ENCODE results near the gene BORCS5.
A peak's percentile ranks its signal among the peaks of the same experiment; 100 is the strongest.
"Not testable (repeated sequence)": the region's sequence is repeated elsewhere in the genome, so short reads cannot be mapped to it uniquely, and the experiment has no call there.

BORCS5 gene

GRCh38 chr12:12356896-12357718 lies at the start of gene BORCS5:
Gene BORCS5 (plus strand): TSS chr12:12357078. CDS start chr12:12357452, 374 bp downstream.
- DNase-seq = peak; percentile 63

- not testable (repeated sequence) for DNase-seq
These were observed 46.2 kb upstream of the BORCS5 start for GRCh38 chr12:12310695-12311094.

- DNase-seq = no peak
These were observed 41.0 kb upstream of the BORCS5 start for GRCh38 chr12:12315838-12316237.

GRCh38 chr12:12319451-12320183 lies 37.3 kb upstream of the BORCS5 start:
- DNase-seq = no peak

GRCh38 chr12:12323118-12323517 lies 33.8 kb upstream of the BORCS5 start:
- no peak for DNase-seq

DNA sequence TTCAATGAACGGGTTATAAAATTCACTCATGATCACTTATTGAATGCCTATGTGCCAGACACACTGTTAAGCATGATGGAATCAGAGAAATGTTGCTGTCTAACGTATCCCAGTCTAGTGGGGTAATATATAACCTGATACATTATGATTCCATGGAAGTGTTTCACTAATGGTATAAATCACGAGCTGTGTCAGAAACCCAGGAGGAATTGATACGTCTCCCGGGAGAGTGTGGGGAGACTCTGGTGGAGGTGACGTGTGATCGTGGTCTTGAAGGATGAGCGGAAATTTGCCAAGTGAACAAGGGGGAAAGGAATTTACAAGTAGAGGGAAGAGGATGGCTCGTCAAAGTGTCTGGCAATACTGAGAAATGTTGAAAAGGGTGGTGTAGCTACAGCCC lies 33.3 kb upstream of the BORCS5 start:
- no peak for DNase-seq

DNA sequence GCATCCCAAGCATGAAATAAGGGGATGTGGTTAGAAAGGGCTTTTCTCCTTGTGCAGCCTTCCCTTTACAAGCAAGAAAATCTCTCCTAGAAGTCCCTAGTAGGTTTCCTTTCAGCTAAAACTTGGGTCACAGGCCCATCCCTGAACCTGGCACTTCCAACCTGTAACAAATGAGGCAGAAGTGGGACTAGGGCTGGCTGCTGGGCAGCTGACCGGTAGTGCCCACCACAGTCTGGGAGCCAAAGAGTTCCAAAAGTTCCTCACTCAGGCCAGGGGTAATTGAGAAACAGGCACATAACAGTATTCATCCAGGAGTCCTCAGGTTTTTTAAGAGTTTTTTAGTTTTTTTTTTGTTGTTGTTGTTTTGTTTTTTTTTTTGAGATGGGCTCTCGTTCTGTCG lies 30.6 kb upstream of the BORCS5 start:
- no peak for DNase-seq

GRCh38 chr12:12327802-12328201 lies 29.1 kb upstream of the BORCS5 start:
- no peak for DNase-seq

DNA sequence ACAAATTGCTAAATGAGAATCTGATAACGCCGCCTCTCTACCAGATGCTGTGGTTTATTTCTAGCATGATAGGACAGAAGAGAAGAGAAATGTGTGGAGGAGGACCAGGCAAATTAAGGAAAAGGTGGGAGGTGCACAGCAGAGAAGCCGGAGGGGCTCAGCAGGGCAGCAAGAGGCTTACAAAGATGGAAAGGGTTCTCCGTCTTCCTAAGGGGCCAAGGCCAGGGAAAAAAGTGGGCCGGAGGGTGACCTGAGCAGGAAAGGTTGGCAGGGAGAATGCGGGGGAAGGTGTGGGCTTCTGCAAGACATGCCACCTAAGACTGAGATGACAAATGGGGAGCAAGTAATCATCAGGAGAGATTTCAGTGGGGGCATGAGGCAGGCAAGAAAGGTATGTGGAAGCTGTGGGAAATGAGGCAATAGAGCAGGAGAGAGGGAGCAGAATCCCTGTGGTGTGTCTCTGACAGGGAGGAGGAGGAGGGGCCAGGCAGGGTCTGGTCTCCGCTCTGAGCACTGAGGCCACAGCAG lies 25.6 kb upstream of the BORCS5 start:
- no peak for DNase-seq

DNA sequence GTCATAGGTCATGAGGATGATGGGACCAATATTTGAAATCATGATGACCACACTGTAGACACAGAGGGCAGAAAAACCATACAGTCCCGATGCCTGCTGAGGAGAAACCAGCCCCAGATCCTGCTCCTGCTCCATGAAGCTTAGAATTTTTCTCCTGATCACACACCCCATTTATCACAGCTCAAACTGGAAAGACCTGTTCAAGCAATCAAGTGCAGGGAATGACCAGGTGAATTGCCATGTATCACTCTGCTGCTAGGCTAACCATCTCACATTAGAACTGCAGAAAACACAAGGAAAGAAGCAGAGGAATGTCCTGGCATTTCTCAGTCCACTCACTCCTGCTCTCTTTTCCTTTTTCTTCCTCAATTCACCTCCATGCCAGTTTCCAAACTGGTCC lies 25.0 kb upstream of the BORCS5 start:
- no peak for DNase-seq

- peak; percentile 96 for DNase-seq
These were observed 23.2 kb upstream of the BORCS5 start for GRCh38 chr12:12333407-12334366.

DNA sequence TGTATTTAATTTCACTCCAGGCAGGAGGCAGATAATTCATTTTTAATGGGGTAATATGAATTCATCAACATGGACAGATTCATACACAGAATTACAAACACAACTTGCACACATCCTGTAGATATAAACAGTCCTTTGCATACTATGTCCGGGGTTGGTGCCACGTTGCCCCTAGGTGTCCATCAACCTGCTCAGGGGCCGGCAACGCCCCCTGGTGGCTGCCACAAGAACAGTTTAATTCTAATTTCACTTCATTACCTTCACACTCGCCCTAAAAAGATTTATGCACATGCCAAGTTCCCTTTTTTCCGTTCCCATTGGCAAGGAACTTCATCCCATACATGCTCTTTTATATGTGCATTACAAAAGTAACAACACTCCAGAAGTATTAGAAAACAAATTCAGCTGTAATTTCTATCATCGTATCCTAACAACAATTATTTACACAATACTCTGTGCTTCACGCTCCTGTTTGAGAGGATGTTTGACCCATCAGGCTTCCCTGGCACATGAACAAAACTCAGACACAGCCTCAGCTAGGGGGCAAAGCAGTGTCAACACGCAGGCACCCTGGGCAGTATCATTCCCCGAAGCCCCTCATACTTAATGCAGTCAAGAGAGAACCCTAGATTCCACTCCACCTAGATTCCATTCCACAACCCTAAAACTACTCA lies 22.4 kb upstream of the BORCS5 start:
- peak; percentile 10 for DNase-seq

DNA sequence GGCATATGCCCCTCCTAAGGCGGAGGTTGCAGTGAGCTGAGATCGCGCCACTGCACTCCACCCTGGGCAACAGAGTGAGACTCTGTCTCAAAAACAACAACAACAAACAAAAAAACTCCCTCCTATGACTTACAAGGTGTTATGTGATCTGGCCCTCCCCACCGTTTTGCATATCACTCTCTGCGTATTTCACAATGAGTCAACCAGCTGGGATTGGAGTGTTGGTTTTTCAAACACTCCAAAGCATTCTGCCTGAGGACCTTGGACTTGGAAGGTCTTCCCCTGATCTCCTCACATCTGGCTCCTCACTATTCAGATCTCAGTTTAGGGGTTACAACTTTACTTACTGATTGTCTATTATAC lies 20.8 kb upstream of the BORCS5 start:
- DNase-seq = no peak

GRCh38 chr12:12336511-12336910 lies 20.4 kb upstream of the BORCS5 start:
- DNase-seq = no peak

- DNase-seq = no peak
These were observed 18.2 kb upstream of the BORCS5 start for GRCh38 chr12:12338527-12339168.

DNA sequence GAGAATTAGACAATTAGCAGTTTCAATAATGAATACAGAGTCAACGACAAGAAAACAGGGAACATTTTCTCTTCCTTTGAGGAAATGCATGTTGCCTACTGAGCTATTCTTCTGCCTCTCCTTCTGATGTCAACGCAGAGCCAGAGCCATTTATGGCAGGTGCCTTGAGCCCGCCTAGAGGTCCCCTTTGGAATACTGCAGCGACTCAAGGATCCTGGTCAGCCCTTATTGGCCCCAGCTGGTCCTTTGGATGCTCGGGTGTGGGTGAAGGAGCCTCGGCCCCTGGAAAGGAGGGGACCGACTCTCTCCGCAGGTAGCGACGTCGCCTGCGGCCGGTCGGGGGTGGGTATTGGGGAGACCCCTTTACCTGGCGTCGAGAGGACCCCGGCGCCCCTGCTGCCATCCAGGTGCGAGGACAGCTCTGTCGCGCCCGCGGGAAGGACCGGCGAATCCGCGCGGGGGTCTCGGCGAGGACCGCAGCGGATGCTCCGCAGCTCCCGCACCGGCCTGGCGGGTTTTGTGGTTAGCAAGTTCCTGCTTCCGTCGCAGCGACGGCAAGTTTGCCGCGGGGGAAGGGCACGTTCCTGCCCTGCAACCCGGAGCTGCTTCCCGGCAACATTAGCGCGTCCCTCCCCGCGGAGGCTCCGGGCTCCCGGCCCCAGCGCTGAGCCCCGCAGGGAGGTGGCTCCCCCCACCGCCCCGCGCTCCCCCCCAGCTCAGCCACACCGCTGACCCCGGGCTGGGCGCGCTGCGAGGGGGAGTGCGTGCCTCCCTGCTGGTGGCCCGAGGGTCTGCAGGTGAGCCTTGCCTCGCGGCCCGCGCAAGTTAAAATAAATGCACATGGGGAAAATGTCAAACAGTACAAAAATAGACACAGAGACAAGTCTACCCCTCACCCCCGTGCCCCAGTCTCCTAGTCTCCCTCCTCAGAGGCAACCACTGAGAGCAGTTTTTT lies 6.9 kb upstream of the BORCS5 start, which contains the start of gene MANSC1:
TSS of gene MANSC1 (minus strand) at position 532 of the 955 bp plus-strand sequence. CDS start 6,928 bp downstream, outside the sequence.
- peak; percentile 42 for DNase-seq

DNA sequence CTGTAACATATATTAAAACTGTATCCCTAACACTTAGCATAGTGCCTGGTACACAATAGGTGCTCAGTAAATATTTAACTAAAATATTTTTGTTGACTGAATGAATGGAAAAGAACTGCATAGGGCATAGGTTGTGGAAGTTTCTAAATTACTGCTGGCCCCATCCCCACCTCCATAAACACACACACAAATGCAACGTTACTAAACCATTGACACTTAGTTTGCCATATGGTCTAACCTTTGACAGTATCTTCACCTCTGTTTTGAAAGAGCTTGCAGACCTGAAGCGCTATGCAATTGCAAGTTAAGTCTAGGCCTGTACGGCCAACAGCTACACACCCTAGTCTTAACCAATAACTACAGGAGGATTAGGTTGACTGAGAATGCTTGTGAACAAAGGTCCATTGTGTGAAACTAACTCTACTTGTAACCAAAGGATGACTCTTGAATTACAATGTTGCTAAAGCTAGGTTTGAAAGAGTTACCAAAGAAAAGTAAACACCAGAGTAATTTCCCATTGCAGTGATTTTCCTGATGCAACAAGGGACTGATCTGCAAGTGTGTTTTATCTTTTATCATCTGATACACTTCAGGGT lies 5.9 kb upstream of the BORCS5 start:
- DNase-seq = no peak

DNA sequence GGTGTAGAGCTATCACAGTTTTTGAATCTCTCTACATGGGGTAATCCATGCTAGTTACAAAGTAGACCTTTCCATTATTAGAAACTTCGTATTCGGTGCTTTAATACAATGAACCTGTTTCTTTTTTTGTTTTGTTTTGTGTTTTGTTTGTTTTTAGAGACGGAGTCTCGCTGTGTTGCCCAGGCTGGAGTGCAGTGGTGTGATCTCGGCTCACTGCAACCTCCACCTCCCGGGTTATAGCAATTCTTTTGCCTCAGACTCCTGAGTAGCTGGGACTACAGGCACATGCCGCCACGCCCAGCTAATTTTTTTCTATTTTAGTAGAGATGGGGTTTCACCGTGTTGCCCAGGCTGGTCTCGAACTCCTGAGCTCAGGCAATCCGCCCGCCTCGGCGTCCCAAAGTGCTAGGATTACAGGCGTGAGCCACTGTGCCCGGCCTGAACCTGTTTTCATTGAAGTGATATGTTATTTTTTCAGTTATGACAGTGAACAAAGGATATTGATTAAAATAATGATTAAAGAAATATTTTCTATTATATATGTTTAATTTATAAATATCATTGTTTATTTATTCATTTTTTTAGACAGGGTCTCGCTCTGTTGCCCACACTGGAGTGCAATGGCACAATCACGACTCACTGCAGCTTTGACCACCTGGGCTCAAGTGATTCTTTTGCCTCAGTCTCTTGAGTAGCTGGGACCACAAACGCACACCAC lies 5.3 kb upstream of the BORCS5 start:
- not testable (repeated sequence) for DNase-seq

- DNase-seq = no peak
These were observed 3.6 kb upstream of the BORCS5 start for GRCh38 chr12:12353276-12353675.
